BE2C (cell line): ENCODE results near the gene DDX4.

Source experiments
- DNase-seq: peaks from one replicate; pipeline ENCODE4 v3.0.0-alpha.2; 2020
- H3K27me3 ChIP-seq: fragments of 250-450 bp; sonication (Bioruptor Pico); 2 replicates; pipeline ENCODE4 v1.5.1; 2020; ENCODE audit warnings: mild to moderate bottlenecking
- H3K36me3 ChIP-seq: fragments of 250-450 bp; sonication (Bioruptor Pico); 2 replicates; pipeline ENCODE4 v1.5.1; 2020; ENCODE audit warnings: mild to moderate bottlenecking
- H3K4me1 ChIP-seq: fragments of 250-450 bp; sonication (Bioruptor Pico); 2 replicates; pipeline ENCODE4 v1.5.1; 2020
- H3K4me3 ChIP-seq: 2 replicates; pipeline ENCODE4 v1.5.1; 2011; ENCODE audit warnings: low read depth, low read length
- H3K9me3 ChIP-seq: fragments of 250-450 bp; sonication (Bioruptor Pico); 2 replicates; pipeline ENCODE4 v1.5.1; 2020
- TF ChIP-seq, protein P1 (sequence below): IDR thresholded peaks from 2 replicates; pipeline ENCODE4 v1.5.1; 2012; ENCODE audit warnings: mild to moderate bottlenecking, low read depth, low read length

DDX4 gene

DNA sequence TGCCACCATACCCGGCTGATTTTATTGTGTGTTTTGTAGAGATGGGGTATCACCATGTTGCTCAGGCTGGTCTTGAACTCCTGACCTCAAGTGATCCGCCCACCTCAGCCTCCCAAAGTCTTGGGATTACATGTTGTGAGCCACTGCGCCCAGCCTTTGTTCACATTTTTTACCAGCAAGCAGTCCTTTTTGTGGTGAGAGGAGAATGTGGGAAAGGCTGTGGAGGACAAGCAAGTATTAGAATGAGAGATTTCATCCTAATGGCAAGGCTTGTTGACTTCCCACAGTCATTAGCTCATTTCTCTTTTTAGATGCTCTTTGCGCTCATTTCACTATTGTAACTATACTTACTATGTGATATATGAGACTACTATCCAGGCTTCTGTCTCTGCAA lies 119.4 kb downstream of the DDX4 start:
- no peaks in the 10 kb centered on the region for H3K36me3 ChIP-seq
- peaks cover 18% of the 10 kb centered on the region for H3K27me3 ChIP-seq
- H3K9me3 ChIP-seq, result no peaks in the 10 kb centered on the region
- TF ChIP-seq, protein P1, sequence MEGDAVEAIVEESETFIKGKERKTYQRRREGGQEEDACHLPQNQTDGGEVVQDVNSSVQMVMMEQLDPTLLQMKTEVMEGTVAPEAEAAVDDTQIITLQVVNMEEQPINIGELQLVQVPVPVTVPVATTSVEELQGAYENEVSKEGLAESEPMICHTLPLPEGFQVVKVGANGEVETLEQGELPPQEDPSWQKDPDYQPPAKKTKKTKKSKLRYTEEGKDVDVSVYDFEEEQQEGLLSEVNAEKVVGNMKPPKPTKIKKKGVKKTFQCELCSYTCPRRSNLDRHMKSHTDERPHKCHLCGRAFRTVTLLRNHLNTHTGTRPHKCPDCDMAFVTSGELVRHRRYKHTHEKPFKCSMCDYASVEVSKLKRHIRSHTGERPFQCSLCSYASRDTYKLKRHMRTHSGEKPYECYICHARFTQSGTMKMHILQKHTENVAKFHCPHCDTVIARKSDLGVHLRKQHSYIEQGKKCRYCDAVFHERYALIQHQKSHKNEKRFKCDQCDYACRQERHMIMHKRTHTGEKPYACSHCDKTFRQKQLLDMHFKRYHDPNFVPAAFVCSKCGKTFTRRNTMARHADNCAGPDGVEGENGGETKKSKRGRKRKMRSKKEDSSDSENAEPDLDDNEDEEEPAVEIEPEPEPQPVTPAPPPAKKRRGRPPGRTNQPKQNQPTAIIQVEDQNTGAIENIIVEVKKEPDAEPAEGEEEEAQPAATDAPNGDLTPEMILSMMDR, result no peak
- no peak overlapping the region for H3K4me3 ChIP-seq
- no peak for DNase-seq
- no peaks in the 10 kb centered on the region for H3K4me1 ChIP-seq

DNA sequence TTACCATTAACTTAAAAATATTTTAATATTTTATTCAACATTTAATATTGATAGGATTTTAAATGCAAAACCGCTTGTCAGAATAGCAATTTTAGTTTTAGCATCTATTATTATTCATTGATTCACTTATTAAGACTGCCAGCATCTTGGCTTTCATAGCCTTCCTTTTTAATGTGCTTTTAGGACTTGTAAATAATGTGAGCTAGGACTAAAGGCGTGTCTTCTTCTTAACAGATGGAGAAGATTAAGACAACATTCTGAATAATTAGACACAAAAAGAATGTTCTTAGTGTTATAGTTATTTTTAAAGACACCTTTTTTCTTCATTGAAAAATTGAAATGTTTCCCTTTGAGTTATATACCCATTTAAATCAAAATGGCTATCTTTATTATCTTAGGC lies 120.2 kb downstream of the DDX4 start:
- peaks cover 14% of the 10 kb centered on the region for H3K27me3 ChIP-seq
- no peaks in the 10 kb centered on the region for H3K4me1 ChIP-seq
- no peaks in the 10 kb centered on the region for H3K36me3 ChIP-seq
- TF ChIP-seq, protein P1, result no peak
- no peak overlapping the region for H3K4me3 ChIP-seq
- DNase-seq, result no peak
- no peaks in the 10 kb centered on the region for H3K9me3 ChIP-seq

DNA sequence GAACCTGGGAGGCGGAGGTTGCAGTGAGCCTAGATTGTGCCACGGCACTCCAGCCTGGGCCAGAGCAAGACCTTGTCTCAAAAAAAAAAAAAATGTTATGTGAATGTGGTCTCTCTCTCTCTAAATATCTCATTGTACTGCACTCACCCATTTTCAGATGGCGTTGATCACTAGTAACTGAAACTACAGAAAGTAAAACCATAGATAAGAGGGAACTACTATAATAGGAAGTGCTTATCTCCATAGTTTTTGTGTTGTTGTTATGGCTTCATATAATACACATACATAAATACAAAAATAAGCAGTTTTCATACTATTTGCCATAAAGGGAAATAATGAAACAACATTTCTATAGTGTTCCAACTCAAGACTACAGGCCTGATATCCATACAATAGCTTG lies 122.4 kb downstream of the DDX4 start:
- Histone ChIP-seq H3K4me1 (no peaks in the 10 kb centered on the region), H3K27me3 (peaks cover 9% of the 10 kb centered on the region), H3K4me3 (no peak overlapping the region), H3K9me3 (no peaks in the 10 kb centered on the region), H3K36me3 (no peaks in the 10 kb centered on the region)
- DNase-seq, result no peak
- TF ChIP-seq, protein P1, result no peak

DNA sequence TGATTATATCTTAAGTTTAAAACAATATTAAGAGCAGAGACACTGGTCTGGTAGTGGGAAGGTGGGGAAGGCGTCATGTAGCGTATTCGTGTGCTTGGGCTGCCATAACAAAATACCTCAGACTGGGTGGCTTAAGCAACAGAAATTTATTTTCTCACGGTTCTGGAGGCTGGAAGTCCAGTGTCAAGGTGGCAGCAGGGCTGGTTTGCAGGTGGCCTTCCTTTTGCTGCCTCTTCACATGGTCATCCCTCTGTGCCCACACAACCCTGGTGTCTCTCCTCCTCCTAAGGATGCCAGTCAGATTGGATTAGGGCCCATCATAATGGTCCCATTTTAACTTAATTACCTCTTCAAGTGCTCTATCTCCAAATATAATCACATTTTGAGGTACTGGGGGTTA lies 122.8 kb downstream of the DDX4 start:
- DNase-seq, result no peak
- TF ChIP-seq, protein P1, result no peak
- Histone ChIP-seq H3K9me3 (no peaks in the 10 kb centered on the region), H3K36me3 (no peaks in the 10 kb centered on the region), H3K4me1 (no peaks in the 10 kb centered on the region), H3K27me3 (peaks cover 5% of the 10 kb centered on the region), H3K4me3 (no peak overlapping the region)

DNA sequence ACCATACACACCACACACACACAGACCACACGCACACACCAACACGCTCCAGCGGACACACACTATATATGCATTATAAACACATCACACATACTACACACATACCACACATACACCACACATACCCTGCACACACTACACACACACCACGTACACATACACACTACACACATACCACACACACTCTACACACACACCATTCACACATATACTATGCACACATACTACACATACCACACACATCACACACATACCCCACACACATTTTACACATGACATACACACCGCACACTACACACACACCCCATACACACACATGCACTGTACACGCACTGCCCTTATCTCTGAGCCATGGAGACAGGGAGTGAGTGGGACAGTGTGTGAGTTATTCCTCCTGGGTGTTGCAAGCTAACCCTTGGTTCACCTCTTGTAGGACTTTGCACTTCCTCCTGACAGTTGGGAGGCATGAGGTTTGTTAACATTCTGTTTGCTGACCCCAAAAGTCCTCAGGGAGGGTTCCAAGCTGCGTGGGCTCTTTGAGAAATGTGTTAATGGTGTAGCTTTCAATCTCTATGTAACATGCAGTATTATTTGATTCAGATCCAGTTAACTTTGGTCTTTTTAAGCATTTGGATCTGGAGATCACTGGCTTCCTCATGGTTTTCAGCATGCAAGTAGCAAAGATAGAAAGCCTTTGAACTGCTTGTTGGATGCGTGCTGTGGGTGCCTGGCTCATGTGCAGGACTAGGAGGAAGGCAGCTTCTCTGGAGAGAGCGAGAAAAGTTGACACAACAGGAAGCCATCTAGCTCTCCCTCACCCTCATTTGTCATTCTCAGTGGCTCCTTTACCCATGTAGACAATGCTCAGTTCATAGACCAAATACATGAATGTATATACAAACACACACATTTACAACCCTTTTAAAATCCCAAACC lies 127.0 kb downstream of the DDX4 start:
- DNase-seq, result no peak
- no peaks in the 10 kb centered on the region for H3K4me1 ChIP-seq
- no peaks in the 10 kb centered on the region; the same call in 1 of the 2 replicates for H3K27me3 ChIP-seq
- no peaks in the 10 kb centered on the region for H3K9me3 ChIP-seq
- H3K36me3 ChIP-seq, result no peaks in the 10 kb centered on the region
- H3K4me3 ChIP-seq, result no peak overlapping the region
- TF ChIP-seq, protein P1, result no peak

DNA sequence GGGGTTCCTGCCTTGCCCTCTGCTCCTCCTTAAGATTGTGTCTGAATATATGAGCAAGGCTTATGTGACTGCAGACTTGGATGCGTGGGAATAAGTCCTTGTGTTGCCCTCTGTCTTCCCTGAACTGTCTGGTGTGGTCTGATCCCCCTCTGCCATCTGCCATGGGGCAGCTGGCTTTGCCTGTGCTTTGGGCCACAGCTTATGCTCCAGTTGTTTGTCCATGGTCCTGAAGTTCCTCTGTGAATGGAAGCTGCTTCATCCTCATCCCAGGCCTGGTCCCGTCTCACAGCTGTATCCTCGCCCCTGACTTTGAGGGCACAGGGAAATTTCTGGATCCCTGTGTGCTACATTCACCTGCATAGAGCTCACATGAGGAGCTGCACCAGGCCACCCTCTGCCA lies 128.0 kb downstream of the DDX4 start:
- Histone ChIP-seq H3K4me3 (no peak overlapping the region), H3K9me3 (no peaks in the 10 kb centered on the region), H3K36me3 (no peaks in the 10 kb centered on the region), H3K4me1 (no peaks in the 10 kb centered on the region), H3K27me3 (no peaks in the 10 kb centered on the region; the same call in 1 of the 2 replicates)
- TF ChIP-seq, protein P1, result no peak
- no peak for DNase-seq
